ENCODE results near the gene MEF2D. TPM values are rescaled to one million over a fixed set of nuclear protein-coding genes. Genes with fewer than 3 reads are reported as not detected.

MEF2D gene
- total and polyA plus RNA-seq, 2 experiments from 2014 or later, result 23.6 to 34.1 TPM

- Histone ChIP-seq H3K36me3 (ENCODE audit: low read depth) (no peaks in the 10 kb centered on the region), H3K4me2 (ENCODE audit: unreplicated experiment) (no peak overlapping the region), H3K27me3 (replicated peaks; ENCODE audit: insufficient read depth) (no peaks in the 10 kb centered on the region), H3F3A (ENCODE audit: insufficient read depth) (no peaks in the 10 kb centered on the region), H3K9me2 (ENCODE audit: insufficient read depth) (no peaks in the 10 kb centered on the region), H3K27ac (no peak overlapping the region), H3K9ac (no peak overlapping the region), H3K4me1 (ENCODE audit: insufficient read depth) (no peaks in the 10 kb centered on the region), H2AFZ (no peak overlapping the region), H3K9me3 (ENCODE audit: low read depth) (no peaks in the 10 kb centered on the region), H3K4me3 (no peak overlapping the region), H4K20me1 (ENCODE audit: insufficient read depth) (no peaks in the 10 kb centered on the region), H3K79me2 (ENCODE audit: insufficient read depth) (no peaks in the 10 kb centered on the region)
- in situ Hi-C loops (cut with MboI), result no loop called here
- TF ChIP-seq EZH2 (IDR thresholded peaks at IDR 0.05; ENCODE audit: insufficient read depth, poor library complexity, severe bottlenecking), result no peak
- TF ChIP-seq EZH2phosphoT487 (IDR thresholded peaks at IDR 0.05; ENCODE audit: insufficient read depth, low read depth), result no peak
- no peak for DNase-seq
- WGBS, 2 experiments (ENCODE audit: low coverage in 1 of 2, low lambda C conversion rate in 2 of 2, missing lambda C conversion rate in 2 of 2), result 97 to 98% methylated on average over 11 of the region's 11 CpGs
Measured at GRCh38 chr1:156533568-156534220, 33.1 kb upstream of the MEF2D start.

DNA sequence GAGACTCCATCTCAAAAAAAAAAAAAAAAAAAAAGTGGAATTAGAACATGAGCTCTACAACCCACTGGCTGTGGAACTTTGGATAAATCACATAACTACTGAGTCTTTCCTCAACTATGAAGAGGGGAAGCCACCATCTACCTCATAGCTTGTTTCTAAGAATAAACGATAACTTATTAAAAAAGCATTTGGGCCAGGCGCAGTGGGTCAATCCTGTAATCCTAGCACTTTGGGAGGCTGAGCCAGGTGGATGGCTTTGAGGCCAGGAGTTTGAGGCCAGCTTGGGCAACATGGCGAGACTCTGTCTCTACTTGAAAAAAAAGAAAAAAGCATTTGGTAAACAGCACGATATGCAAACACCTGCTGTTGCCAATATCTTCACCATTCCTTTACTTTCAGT lies 31.8 kb upstream of the MEF2D start:
- Histone ChIP-seq H3K9ac (no peak overlapping the region), H3K27me3 (replicated peaks; ENCODE audit: insufficient read depth) (no peaks in the 10 kb centered on the region), H3K4me3 (no peak overlapping the region), H3K79me2 (ENCODE audit: insufficient read depth) (no peaks in the 10 kb centered on the region), H3K4me2 (ENCODE audit: unreplicated experiment) (no peak overlapping the region), H3K36me3 (ENCODE audit: low read depth) (no peaks in the 10 kb centered on the region), H3K9me3 (ENCODE audit: low read depth) (no peaks in the 10 kb centered on the region), H3F3A (ENCODE audit: insufficient read depth) (no peaks in the 10 kb centered on the region), H3K4me1 (ENCODE audit: insufficient read depth) (no peaks in the 10 kb centered on the region), H3K9me2 (ENCODE audit: insufficient read depth) (no peaks in the 10 kb centered on the region), H3K27ac (no peak overlapping the region), H2AFZ (no peak overlapping the region), H4K20me1 (ENCODE audit: insufficient read depth) (no peaks in the 10 kb centered on the region)
- 84 to 88% methylated on average over 4 of the region's 4 CpGs for WGBS, 2 experiments (ENCODE audit: low coverage in 1 of 2, low lambda C conversion rate in 2 of 2, missing lambda C conversion rate in 2 of 2)
- no peak for TF ChIP-seq EZH2phosphoT487 (IDR thresholded peaks at IDR 0.05; ENCODE audit: insufficient read depth, low read depth)
- TF ChIP-seq EZH2 (IDR thresholded peaks at IDR 0.05; ENCODE audit: insufficient read depth, poor library complexity, severe bottlenecking), result no peak
- no peak for DNase-seq
- in situ Hi-C loops (cut with MboI), result no loop called here

GRCh38 chr1:156530006-156530405 lies 29.4 kb upstream of the MEF2D start:
- Histone ChIP-seq H3F3A (ENCODE audit: insufficient read depth) (no peaks in the 10 kb centered on the region), H3K9me3 (ENCODE audit: low read depth) (no peaks in the 10 kb centered on the region), H3K4me3 (no peak overlapping the region), H3K27ac (no peak overlapping the region), H3K9ac (no peak overlapping the region), H3K27me3 (replicated peaks; ENCODE audit: insufficient read depth) (no peaks in the 10 kb centered on the region), H3K4me1 (ENCODE audit: insufficient read depth) (no peaks in the 10 kb centered on the region), H3K9me2 (ENCODE audit: insufficient read depth) (no peaks in the 10 kb centered on the region), H3K36me3 (ENCODE audit: low read depth) (no peaks in the 10 kb centered on the region), H3K4me2 (ENCODE audit: unreplicated experiment) (no peak overlapping the region), H4K20me1 (ENCODE audit: insufficient read depth) (no peaks in the 10 kb centered on the region), H3K79me2 (ENCODE audit: insufficient read depth) (no peaks in the 10 kb centered on the region), H2AFZ (no peak overlapping the region)
- TF ChIP-seq EZH2phosphoT487 (IDR thresholded peaks at IDR 0.05; ENCODE audit: insufficient read depth, low read depth) (no peak), EZH2 (IDR thresholded peaks at IDR 0.05; ENCODE audit: insufficient read depth, poor library complexity, severe bottlenecking) (no peak)
- no peak for DNase-seq
- WGBS, 2 experiments (ENCODE audit: low coverage in 1 of 2, low lambda C conversion rate in 2 of 2, missing lambda C conversion rate in 2 of 2), result 97 to 98% methylated on average over 18 of the region's 18 CpGs
- in situ Hi-C loops (cut with MboI), result no loop called here

DNA sequence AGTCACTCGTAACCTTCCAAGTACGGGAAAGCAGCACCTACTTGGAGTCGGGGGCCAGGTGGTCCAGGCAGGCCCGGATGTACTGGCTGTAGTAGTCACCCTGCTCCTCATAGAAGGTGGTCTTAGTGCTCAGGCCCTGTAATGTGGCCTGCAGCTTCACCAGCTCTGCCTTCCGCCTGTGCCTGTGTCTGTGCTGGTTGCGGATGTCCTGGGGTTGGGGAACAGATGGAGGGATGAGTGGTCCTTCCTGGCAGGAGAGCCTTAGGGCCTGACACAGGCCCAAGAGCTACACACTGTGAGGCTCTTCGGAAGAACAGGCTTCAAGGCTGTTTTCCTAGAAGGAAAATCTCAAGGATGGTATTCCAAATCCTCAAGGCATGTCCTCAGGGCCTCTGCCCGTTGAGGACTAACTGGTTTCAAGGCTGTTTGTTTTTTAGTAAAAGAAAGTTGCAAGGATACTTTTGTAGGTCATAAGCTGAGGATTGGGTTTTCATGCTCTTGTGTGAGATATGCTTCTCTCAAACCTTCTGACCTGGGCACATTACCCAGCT lies 28.4 kb upstream of the MEF2D start:
- Histone ChIP-seq H3K9me3 (ENCODE audit: low read depth) (no peaks in the 10 kb centered on the region), H4K20me1 (ENCODE audit: insufficient read depth) (no peaks in the 10 kb centered on the region), H3K4me3 (no peak overlapping the region), H3K27me3 (replicated peaks; ENCODE audit: insufficient read depth) (no peaks in the 10 kb centered on the region), H3K9ac (no peak overlapping the region), H3K9me2 (ENCODE audit: insufficient read depth) (no peaks in the 10 kb centered on the region), H3K4me1 (ENCODE audit: insufficient read depth) (no peaks in the 10 kb centered on the region), H3K36me3 (ENCODE audit: low read depth) (no peaks in the 10 kb centered on the region), H3F3A (ENCODE audit: insufficient read depth) (no peaks in the 10 kb centered on the region), H2AFZ (no peak overlapping the region), H3K79me2 (ENCODE audit: insufficient read depth) (no peaks in the 10 kb centered on the region), H3K27ac (no peak overlapping the region), H3K4me2 (ENCODE audit: unreplicated experiment) (no peak overlapping the region)
- TF ChIP-seq EZH2phosphoT487 (IDR thresholded peaks at IDR 0.05; ENCODE audit: insufficient read depth, low read depth), result no peak
- TF ChIP-seq EZH2 (IDR thresholded peaks at IDR 0.05; ENCODE audit: insufficient read depth, poor library complexity, severe bottlenecking), result no peak
- no peak for DNase-seq
- in situ Hi-C loops (cut with MboI), result no loop called here
- 92 to 93% methylated on average over 8 of the region's 8 CpGs for WGBS, 2 experiments (ENCODE audit: low coverage in 1 of 2, low lambda C conversion rate in 2 of 2, missing lambda C conversion rate in 2 of 2)
